Neural progenitor cell (in vitro differentiated cells): ENCODE measurements around the gene JAKMIP2.

Experiments used
- CTCF ChIP-seq: fragments of 200-600 bp; sonication (generic); IDR thresholded peaks from 2 replicates; pipeline ENCODE4 v1.5.1; 2017; ENCODE audit warnings: antibody characterized with exemption, mild to moderate bottlenecking
- EZH2phosphoT487 ChIP-seq: fragments of 200-600 bp; sonication (generic); IDR thresholded peaks from 2 replicates; pipeline ENCODE4 v1.6.1; 2017; ENCODE audit warnings: antibody characterized with exemption

GRCh38 chr5:147782110-147783028 is at the start of gene JAKMIP2:
- TF ChIP-seq CTCF, result peak; percentile 41
- TF ChIP-seq EZH2phosphoT487, result no peak
